ENCODE data around the gene TSEN54. TPM values are rescaled to one million over a fixed set of nuclear protein-coding genes. Genes with fewer than 3 reads are reported as not detected.

Gene TSEN54
- total RNA-seq, 4 donors from 2014 or later: 15.4 to 31.2 (median 17.8) TPM

DNA sequence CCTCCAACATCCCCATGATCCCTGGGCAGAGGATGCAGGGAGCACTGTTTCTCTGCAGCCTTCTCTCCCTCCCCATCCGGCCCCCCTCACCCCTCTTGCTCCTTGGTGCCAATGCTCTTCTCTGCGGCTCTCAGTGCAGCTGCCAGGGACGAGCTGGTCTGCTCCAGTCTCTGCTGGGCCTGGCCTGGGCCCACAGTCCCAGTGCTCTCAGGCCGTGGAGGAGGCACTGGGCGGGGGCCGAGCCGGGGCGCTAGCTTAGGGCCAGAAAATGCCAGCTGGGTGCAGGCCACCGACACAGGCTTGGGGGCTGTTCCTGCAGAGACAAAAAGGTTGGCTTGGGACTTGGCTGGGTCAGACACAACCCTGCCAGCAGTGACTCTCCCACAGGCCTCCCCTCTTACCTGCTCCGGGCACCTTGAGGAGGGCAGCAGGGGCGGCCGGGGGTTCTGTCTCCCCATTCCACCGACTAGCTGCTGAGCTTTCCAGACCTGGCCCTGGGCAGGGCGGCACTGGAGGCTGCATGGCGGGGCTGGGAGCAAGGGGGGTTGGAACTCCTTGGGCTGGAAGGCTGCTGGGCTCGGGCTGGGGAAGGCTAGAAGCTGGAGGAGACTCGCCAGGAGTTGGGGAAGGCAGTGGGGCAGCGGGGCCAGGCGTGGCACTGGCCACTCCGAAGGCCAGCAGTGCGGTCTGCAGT lies 14.8 kb upstream of the TSEN54 start:
- no peak overlapping the region for H3K4me3 ChIP-seq
- intact Hi-C loops (cut with DNase I; ENCODE audit: low total_unique reads) (no loop called here), in situ Hi-C loops (cut with MboI; ENCODE audit: low sequenced_read_pairs in 4 of 4) (no loop called here)
- DNase-seq: no peak
- H3K4me1 ChIP-seq: peaks cover 4 to 9% of the 10 kb centered on the region in 2 donors
- H3K27ac ChIP-seq: peak overlapping the region; percentile 10 to 63 (median 32)
- TF ChIP-seq, protein P1, sequence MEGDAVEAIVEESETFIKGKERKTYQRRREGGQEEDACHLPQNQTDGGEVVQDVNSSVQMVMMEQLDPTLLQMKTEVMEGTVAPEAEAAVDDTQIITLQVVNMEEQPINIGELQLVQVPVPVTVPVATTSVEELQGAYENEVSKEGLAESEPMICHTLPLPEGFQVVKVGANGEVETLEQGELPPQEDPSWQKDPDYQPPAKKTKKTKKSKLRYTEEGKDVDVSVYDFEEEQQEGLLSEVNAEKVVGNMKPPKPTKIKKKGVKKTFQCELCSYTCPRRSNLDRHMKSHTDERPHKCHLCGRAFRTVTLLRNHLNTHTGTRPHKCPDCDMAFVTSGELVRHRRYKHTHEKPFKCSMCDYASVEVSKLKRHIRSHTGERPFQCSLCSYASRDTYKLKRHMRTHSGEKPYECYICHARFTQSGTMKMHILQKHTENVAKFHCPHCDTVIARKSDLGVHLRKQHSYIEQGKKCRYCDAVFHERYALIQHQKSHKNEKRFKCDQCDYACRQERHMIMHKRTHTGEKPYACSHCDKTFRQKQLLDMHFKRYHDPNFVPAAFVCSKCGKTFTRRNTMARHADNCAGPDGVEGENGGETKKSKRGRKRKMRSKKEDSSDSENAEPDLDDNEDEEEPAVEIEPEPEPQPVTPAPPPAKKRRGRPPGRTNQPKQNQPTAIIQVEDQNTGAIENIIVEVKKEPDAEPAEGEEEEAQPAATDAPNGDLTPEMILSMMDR (IDR thresholded peaks at IDR 0.05 in 4 of 5, conservative IDR thresholded peaks at IDR 0.05 in 1 of 5): no peak
- no peak for TF ChIP-seq POLR2A (IDR thresholded peaks at IDR 0.05)
- H3K9me3 ChIP-seq: no peaks in the 10 kb centered on the region
- no peaks in the 10 kb centered on the region for H3K27me3 ChIP-seq
- no peak for ATAC-seq
- peaks cover 0 to 64% of the 10 kb centered on the region in 2 donors for H3K36me3 ChIP-seq

DNA sequence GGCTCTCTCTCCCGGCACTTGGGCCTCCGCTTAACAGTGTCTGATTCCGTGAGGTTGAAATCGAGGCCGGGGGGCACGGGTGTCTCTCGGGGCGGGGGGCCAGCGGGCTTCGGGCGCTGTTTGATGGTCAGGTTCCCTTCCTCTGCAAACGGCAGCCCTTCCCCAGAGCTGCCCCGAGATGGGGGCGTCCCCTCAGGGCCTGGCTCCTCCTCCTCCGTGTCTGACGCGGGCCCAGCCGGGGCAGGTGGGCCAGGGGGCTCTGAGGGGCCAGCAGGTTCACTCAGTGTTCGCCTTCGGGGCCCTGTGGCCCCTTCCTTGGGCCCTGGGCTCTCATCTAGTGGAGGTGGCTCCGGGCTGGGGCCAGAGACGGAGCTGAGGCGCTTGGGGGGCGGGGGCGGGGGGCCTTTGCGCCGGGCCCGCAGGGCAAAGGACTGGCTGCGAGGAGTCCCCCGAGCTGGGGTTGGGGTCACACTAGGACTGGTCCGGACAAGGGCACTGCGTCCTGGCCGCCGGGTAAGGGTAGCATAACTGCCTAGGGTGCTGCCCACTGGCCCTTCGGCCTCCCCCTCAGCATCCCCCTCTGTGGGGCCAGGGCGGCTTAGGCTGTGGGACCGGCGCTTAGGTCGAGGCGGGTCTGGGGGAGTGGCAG lies 14.1 kb upstream of the TSEN54 start:
- H3K4me1 ChIP-seq: peaks cover 4 to 9% of the 10 kb centered on the region in 2 donors
- DNase-seq: no peak
- no peak for ATAC-seq
- intact Hi-C loops (cut with DNase I; ENCODE audit: low total_unique reads): no loop called here
- no peak for TF ChIP-seq POLR2A (IDR thresholded peaks at IDR 0.05)
- TF ChIP-seq, protein P1 (IDR thresholded peaks at IDR 0.05 in 4 of 5, conservative IDR thresholded peaks at IDR 0.05 in 1 of 5): no peak
- H3K9me3 ChIP-seq: no peaks in the 10 kb centered on the region
- no peaks in the 10 kb centered on the region for H3K27me3 ChIP-seq
- H3K27ac ChIP-seq: peak overlapping the region; percentile 10 to 63 (median 32)
- H3K4me3 ChIP-seq: no peak overlapping the region
- peaks cover 0 to 69% of the 10 kb centered on the region in 2 donors for H3K36me3 ChIP-seq
- in situ Hi-C loops (cut with MboI; ENCODE audit: low sequenced_read_pairs in 4 of 4): no loop called here

DNA sequence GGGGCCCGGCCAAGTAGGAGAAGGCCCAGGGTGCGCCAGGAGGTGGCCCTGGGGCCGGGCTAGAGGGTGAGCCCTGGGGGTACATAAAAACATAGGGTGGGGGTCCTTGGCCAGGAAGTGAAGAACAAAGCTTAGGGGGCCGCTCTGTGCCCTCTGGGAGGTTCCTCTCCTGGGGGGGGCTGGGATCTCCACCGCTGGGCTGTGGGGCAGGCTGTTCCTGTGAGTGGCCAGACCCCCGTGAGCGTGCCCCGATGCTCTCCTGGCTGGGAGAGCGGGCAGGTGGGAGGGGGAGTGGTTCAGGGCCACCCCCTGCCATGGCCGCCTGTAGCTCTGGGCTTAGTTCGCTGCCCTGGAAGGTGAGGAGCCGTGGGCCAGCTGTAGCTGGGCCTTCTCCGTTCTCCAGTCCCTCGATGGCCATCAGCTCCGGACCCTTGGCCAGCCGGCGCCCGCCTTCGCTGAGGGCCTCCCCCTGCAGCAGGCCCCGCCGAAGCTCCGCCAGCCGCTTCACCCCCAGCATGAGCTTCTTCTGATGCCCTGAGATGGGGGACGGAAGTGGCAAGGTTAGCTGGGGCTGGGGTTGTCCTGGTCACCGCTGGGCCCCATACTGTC lies 13.5 kb upstream of the TSEN54 start:
- no peaks in the 10 kb centered on the region for H3K9me3 ChIP-seq
- in situ Hi-C loops (cut with MboI; ENCODE audit: low sequenced_read_pairs in 4 of 4) (no loop called here), intact Hi-C loops (cut with DNase I; ENCODE audit: low total_unique reads) (no loop called here)
- ATAC-seq: no peak
- H3K36me3 ChIP-seq: peaks cover 0 to 69% of the 10 kb centered on the region in 2 donors
- DNase-seq: no peak
- H3K4me1 ChIP-seq: peaks cover 4 to 9% of the 10 kb centered on the region in 2 donors
- no peak overlapping the region for H3K4me3 ChIP-seq
- H3K27ac ChIP-seq: no peak overlapping the region
- no peaks in the 10 kb centered on the region for H3K27me3 ChIP-seq
- TF ChIP-seq, protein P1 (IDR thresholded peaks at IDR 0.05 in 4 of 5, conservative IDR thresholded peaks at IDR 0.05 in 1 of 5): no peak
- TF ChIP-seq POLR2A (IDR thresholded peaks at IDR 0.05): no peak

DNA sequence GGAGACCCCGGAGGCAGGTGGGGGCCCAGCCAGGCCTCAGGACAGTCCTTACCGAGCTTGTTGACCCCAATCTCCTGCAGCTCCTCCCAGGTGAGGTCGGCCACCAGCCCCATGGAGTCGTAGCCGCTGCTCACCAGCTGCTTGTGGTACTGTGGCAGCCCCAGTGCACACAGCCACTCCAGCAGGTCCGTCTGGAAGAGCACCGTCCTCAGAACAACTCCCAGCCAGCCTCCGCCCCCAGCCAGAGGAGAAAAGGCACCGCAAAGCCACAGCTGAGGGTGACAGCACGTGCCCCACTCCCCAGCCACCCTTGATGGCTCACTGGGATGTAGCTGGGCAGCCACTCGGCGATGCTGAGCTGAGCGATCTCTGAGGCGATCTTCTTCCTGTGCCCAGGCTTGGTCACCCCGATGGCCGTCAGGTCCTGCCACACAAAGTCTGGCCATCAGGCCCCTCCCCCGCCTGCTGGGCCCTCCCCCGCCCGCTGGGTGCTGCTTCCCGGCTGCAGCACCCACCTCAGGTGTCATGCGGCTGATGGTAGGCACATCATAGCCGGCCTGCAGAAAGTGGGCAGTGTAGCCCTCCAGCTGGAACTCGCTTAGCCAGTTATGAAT lies 12.9 kb upstream of the TSEN54 start:
- in situ Hi-C loops (cut with MboI; ENCODE audit: low sequenced_read_pairs in 4 of 4): no loop called here
- peak overlapping the region in 1 of 4 donors; percentile 60 for H3K27ac ChIP-seq
- H3K4me3 ChIP-seq: no peak overlapping the region
- intact Hi-C loops (cut with DNase I; ENCODE audit: low total_unique reads): no loop called here
- TF ChIP-seq POLR2A (IDR thresholded peaks at IDR 0.05): no peak
- TF ChIP-seq, protein P1 (IDR thresholded peaks at IDR 0.05 in 4 of 5, conservative IDR thresholded peaks at IDR 0.05 in 1 of 5): no peak
- ATAC-seq (no peak), DNase-seq (no peak)
- H3K9me3 ChIP-seq: no peaks in the 10 kb centered on the region
- no peaks in the 10 kb centered on the region for H3K27me3 ChIP-seq
- H3K36me3 ChIP-seq: peaks cover 0 to 63% of the 10 kb centered on the region in 2 donors
- peaks cover 4 to 9% of the 10 kb centered on the region in 2 donors for H3K4me1 ChIP-seq

All from gastrocnemius medialis (tissue), 4 donors.